Left forelimb (tissue), 1 donor: ENCODE measurements around the gene GTPBP10.
A peak's percentile ranks its signal among the peaks of the same experiment; 100 is the strongest.

ENCODE experiments used
- DNase-seq: peaks from one replicate; pipeline ENCODE4 v3.0.0-alpha.2; 2018; ENCODE audit warnings: low spot score

The GTPBP10 gene

DNA sequence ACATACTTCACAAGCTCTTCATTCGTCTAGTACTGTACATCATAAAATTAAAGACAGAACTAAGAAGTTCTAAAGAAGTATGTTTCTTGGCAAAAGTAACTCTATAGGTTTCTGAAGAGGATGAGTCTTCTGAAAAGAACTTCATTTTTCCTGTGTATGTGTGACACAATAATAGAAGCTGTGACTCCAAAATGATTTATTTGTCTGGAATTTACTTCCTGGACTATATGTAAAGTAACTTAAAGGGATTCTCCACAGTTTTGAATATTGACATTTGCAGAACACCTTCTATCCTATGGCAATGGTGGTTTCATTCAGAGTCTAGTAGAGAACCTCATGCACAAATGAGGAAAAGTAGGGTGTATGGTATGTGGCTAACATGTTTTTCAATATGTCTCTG is 36.9 kb downstream of the GTPBP10 start:
- no peak for DNase-seq

DNA sequence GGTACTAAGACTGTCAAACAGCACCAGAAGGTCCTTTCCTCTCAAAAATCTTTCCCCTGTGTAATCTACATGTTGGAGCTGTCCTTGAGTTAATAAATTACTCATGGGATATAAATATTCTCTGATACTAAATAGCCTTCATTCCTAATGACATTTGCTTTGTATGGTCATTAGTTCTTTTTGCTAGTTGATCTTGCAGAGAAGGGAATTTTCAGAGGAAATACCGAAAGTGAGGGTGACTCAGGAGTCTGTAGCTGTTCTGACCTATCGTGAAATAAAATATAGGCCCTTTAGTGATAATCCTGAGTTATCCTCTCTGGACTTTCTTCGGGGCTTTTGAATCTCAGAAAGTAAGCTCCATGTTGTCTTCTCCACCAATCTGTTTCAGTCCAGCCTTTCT is 37.3 kb downstream of the GTPBP10 start:
- no peak for DNase-seq

DNA sequence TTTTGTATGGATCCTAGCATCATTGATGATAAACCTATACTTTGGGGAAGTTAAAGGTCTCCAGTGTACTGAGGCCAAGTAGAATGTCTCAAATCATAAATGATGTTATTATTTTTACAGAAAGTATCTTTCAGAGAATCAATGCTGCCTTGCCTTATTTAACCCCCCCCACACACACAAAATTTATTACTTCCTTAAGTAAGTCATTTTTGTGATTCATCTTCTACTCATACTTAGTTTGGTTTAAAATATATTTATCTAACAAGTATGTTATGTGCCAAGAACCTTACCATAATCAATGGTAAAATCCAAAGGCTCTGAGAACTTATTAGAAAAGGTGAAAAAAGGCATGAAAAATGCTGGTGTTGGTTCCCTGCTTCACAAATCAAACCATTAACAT is 37.9 kb downstream of the GTPBP10 start:
- no peak for DNase-seq

DNA sequence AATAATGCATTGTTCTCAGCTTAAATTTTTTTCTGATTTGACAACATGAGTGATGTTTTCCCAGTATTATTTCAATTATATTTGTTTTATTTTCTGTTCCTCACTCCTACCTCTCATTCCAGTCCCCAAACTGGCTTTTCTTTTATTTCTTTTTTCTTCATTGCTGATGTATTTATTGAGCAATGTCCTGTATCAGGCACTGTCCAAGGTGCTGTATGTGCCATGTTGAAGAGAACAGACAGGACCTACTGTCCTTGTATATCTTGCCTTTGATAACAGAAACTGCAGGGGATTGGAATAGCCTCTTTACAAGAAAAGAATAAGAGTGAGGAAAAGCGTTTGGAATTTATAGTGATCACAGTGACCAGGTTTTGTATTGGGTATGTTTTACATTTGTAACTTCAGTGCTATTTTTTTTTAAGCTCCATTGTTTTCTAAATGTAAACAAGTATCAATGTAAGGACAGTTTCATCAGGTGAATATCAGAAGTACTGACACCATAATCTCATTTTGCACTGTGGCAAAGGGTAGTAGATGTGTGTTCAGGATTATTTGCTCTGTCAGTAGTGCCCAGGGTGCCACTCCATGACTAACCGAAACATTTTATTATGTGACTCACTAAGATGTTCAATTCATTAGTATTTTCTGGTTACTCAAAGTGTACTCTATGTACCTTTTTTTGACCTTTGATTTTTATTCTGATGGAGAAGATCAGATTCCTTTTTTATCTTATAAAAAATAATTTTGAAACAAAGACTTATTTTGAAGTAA is 41.1 kb downstream of the GTPBP10 start:
- no peak for DNase-seq

DNA sequence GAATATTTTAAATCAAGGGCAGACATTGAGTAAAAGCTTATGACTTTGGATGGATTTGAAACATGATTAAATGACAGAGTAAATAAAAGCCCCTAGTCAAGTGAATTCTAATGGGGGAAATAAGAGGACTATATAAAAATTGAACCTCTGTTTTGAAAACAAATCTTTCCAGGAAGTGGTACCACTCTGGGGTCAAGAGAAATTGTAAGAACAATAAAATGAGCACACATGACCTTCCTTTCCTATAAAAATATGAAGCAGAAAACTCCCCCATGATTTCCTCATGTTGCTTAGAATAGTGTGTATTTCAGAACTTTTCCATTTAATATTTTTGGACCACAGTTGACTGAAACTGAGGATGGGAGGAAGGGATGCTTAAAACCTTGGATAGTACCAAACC is 44.4 kb downstream of the GTPBP10 start:
- DNase-seq = no peak

DNA sequence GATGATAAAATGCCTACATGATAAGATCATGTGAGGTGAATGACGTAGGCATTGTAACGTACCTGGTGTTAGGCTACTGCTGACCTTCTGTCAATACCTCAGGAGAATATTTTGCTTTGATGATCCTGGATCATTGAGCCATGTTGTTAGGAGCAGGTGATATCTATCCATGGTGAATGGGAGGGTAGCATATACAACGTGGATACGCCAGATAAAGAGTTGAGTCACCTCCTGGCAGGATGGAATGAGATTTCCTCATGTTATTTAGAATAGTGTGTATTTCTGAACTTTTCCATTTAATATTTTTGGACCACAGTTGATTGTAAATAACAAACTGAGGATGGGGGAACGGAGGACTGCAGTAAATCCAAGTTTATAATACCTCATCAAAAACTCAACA is 45.0 kb downstream of the GTPBP10 start:
- no peak for DNase-seq

DNA sequence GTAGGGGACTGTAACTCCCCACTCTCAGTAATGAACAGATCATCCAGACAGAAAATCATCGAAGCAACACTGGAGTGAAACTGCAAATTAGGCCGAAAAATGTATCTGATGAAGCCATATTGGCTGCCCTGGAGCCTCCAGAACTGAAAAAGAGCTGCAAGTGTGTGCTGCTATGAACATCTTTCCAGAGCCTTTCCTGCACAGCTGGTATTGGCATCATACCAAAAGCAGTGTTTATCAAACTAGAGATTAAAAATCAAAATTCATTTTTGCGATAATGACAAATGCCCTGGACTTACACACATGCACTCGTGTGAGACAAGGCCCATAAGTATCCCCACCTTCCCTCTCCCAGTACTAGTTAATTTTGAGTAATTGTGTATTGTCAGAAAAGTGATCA is 49.9 kb downstream of the GTPBP10 start:
- DNase-seq = no peak

DNA sequence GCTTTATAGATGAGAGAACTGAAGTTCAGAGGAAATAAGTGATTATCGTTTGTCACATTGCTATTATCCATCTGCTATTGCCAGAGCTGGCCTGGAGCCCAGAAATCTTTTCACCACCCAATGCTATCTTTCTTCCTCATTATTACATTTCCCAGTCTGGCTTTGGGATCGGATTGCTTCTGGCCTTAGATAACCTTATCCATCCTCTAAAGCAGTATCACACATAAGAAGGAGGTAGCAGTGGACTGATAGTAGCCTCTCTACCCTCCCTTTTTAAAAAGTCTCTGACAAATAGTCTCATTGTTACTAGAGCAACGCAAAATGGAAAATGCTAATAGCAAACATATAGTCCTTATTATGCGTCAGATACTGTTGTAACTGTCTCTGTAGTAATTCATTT is 55.5 kb downstream of the GTPBP10 start:
- no peak for DNase-seq

DNA sequence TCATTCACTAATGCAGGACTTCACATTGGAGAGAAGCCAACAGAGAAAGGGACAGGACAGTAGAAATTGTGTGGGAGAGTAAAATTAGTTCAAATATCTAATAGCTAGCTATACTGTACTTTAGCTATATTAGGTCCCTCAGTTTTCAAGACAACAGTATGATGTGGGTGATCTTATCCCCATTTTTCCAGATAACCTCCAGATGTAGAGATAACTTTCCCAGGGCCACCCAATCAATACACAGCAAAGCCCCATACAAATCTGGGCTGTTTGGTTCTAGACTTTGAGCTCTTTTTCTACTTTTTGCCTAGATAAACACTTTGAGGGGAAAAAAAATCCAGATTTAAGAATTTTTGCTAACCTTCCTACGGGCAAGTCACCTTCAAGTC is 56.3 kb downstream of the GTPBP10 start:
- no peak for DNase-seq

DNA sequence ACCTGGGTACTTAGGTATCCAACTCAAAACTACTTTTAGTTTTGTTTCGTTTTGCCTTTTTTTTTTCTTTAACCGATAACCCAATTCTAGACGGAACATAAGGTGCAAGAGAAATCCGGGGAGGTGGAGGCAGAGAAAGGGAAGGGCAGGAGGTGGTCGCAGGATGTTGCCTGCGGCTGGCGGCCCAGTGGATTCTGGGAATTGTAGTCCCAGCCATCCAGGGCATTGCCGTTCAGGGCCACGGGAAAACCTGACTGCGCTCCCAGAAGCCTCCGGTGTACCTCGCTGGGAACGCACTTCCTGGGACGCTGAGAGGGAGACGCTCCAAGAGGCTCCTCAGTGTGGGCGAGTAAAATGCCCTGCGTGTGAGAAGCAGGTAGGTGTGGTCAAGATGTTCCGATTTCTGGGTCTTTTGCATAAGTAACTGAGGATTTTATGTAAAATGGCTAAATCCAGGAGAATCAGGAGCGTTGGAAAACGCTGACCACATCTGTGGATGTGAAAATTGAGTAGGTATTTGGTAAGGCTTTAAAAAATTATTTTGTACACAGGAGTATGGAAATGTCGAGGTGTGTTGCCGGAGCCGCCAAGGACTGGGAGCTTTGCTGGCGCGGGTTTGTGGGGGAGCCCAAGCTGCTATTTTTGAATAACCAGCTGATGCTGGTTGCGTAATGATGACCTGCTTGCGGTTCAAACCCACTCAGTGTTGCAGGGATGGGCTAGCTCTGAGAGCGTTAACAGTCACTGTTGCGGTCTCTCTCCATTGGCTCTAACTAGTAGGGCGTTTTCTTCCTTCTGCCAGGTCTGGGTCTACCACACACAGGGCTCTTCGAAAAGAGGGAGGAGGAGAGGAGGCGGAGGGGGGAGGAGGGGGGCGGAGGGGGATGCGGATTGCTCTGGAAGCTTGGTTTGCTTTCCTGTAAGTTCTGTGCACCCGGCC is 56.9 kb downstream of the GTPBP10 start, which contains the start of gene CLDN12:
TSS of gene CLDN12 (plus strand) at position 288 of the 940 bp plus-strand sequence. CDS start 9,216 bp downstream, outside the sequence.
- DNase-seq = peak; percentile 85

DNA sequence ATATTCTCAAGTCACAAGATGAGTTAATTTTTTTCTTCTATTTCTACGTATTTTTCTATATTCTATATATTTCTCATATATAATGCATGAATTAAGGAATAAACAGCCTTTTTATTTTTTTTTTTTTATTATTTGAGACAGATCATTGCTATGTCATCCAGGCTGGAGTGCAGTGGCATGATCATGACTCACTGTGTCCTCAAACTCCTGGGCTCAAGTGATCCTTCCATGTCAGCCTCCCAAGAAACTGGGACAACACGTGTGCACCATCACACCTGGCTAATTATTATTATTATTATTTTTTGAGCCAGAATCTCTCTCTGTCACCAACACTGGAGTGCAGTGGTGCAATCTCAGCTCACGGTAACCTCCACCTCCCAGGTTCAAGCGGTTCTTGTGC is 58.3 kb downstream of the GTPBP10 start:
- no peak for DNase-seq

DNA sequence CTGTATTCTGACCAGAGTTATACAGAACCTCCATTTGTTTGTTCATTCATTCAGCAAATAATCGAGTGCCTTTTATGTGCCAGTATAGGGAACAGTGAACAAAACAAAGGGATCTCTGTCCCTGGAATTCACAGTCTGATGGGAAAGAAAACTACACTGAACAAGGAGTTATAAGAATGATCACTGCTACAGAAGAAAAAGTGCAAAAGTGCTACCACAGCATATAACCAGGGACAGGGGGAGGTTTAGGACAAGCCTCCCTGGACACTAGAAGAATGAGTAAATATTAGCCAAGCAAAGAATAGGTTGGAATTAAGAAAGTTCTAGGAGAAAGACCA is 60.9 kb downstream of the GTPBP10 start:
- no peak for DNase-seq

DNA sequence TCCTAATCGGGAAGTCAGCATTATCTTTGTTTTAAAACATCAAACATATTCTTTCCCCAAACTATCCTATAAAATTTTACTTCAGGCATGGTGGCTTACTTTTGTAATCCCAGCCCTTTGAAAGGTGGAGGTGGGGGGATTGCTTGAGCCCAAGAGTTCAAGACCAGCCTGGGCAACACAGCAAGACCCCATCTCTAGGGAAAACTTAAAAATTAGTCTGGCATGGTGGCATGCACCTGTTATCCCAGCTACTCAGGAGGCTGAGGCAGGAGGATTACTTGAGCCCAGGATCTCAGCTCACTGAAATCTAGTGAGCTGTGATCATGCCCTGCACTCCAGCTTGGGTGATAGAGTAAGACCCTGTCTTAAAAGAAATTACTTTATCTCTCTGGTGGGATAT is 61.6 kb downstream of the GTPBP10 start:
- no peak for DNase-seq

DNA sequence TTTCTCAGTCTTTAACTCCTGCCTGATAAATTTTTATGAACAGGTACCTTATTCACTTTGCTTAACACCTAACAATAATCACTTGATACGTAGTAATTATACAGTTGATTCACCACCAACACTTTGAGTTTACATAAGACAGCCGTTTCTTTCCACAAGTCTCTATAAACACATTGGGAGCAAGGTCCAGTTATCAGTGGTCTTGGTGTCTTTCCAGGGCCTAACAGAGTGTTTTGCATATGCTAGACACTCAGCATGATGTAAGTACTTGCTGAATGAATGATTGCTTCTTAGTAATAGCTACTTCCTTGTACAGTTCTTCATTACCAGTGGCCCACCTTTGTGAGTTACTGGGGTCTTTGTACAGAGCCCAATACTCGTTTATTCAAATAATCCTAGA is 63.2 kb downstream of the GTPBP10 start:
- DNase-seq = no peak

DNA sequence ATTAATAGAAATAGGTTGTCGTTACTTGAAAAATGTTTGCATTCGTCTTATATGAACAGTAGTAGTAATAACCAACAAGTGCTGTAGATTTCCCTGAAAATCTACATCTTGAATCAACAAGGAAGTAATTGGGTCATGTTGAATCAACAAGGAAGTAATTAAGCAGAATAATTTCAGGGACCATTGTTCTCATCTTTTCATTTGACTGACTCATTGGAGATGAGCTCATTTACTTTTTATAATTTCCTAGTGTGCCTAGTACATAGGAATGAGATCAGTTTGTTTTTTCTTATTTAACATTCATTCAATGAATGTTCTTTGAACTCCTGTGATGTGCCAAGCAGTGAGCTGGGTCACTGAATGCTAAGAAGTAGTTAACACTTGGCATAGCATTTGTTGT is 65.0 kb downstream of the GTPBP10 start:
- DNase-seq = no peak

DNA sequence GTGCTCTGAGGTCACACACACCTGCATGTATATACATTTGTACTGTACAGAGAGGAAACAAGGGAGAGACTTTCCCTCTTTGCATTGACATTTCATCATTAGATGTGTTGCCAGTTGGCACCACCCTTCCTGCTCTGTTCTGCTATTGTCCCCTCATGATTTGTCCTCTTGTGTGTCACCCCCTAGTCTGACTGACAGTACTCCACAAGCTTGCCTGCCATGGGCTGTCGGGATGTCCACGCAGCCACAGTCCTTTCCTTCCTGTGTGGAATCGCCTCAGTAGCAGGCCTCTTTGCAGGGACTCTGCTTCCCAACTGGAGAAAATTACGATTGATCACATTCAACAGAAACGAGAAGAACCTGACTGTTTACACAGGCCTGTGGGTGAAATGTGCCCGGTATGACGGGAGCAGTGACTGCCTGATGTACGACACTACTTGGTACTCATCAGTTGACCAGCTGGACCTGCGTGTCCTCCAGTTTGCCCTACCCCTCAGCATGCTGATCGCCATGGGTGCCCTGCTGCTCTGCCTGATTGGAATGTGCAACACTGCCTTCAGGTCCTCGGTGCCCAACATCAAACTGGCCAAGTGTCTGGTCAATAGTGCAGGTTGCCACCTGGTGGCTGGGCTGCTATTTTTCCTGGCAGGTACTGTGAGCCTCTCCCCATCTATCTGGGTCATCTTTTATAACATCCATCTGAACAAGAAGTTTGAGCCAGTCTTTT is 66.1 kb downstream of the GTPBP10 start:
- no peak for DNase-seq

DNA sequence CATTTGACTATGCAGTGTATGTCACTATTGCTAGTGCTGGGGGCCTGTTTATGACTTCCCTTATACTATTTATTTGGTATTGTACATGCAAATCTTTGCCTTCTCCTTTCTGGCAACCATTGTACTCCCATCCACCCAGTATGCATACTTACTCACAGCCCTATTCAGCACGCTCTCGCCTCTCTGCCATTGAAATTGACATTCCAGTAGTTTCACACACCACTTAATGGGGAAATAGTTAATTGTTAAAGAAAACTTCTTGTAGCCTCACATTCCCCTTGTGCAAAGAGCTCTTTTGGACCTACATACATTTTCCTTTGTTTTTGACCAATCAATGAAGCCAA is 66.6 kb downstream of the GTPBP10 start:
- DNase-seq = no peak

DNA sequence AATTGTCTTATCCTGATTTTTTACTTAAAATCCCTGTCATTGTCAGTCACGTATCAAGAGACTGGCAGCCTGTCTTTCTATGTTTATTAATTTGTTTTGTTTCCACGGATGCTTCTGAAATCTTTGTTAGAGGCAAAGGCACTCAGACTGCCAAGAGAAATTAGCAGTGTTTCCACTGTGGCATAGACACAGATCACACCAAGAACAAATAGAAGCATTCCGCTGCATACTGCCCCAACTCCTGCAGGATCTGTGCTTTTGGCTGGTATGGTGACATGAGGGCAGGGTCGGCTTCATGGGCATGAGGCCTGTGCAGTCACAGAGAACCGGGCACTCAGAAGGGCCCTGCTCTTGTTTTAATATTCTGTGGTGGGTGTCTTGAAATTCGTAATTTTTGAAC is 75.1 kb downstream of the GTPBP10 start:
- DNase-seq = no peak

DNA sequence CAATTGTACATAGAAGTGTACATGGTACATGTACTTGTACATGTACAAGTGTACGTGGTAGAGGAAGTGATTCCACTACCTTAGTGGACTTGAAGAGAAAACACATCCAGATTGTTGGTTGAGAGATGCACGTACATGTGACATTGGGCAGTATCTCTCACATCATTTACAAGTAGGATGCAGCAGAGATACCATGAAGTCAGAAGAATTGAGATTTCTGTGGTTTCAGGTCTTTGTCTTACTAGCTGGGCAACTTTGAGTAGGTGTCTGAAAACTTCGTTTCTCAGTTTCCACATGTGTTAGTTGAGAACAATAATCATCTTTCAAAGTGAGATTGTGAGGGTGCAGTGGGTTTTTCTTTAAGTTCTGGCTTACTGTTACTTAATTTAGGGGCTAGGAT is 78.2 kb downstream of the GTPBP10 start:
- DNase-seq = no peak

DNA sequence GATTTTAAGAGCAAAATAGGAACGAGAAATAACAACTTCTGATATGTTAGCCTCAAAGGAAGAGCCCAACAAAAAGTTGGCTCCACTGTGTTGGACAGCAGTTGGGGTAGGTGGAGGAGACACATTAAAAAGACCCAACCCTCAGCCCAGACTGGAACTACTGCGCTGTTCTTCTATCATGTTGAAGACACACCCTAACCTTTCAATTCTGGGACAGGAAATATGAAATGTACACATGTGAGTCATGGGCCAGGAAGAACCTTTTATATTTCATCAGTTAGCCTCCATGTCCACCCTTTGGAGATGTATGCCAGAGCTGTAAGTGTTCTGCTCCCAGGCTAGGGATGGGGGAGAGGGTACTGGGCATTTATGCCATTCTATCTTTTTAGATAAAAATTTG is 78.9 kb downstream of the GTPBP10 start:
- no peak for DNase-seq

DNA sequence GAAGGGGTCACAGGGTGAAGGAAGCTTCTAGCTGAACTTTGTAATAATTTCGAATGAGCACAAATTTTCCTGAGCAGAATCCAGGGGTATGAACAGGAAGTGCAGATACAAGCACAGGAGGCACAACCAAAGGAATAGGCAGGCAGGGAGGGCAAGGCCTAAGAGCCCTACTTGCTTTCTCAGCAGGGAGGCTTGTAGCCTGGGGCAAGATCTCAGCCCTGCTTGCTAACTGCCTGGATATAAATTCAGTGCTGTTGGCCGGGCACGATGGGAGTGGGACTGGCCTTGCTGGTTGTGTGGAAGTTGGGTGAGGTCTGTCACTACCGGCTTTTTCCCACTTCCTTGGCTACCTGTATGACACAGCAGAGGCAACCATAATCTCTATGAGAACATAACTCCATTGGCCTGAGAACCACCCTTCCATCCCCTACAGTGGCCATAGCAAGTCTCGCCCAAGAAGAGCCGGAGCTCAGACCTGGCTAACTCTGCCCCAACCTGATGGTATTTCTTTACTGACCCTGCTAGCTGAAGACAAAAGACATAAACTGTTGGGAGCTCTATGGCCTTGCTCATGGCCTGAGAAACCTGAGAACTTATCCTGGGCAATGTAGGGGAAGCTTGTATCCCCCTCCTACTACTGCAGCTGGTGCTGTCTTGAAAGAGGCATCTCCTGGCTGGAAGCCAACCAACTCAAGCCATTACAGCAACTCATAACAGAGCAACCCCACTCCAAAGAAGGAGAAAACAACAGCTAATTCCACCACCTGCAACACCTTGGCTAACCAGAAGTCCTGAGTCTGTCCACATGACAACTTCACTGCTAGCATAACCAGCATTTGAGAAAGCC is 84.3 kb downstream of the GTPBP10 start:
- DNase-seq = no peak

DNA sequence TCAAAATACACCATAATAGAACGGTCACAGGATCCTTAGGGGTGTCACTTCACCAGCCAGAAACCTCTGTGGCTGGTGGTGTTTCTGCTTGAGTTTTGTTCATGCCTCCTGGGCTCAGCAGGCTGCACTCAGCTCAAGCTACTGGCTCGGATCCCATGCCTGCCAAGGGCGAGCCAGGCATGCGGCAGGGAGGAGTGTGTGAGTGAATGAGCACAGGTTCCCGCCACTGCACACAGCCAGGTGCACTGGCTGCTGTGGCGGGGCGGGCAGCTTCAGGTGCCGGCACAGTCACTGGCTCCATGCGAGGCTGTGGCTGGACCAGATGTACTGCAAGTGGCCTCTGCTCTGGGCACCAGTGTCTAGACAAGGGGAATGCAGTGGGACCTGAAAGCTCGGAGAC is 86.2 kb downstream of the GTPBP10 start:
- no peak for DNase-seq
